HepG2 (cell line): ENCODE results near the gene THRA. TPM values are rescaled to one million over a fixed set of nuclear protein-coding genes. Genes with fewer than 3 reads are reported as not detected.

Experiments
- AKNA ChIP-seq: sonication (generic); formaldehyde crosslinking; IDR thresholded peaks from 2 replicates; pipeline ENCODE4 v1.4.0; 2020; ENCODE audit warnings: missing genetic modification reagents, borderline replicate concordance
- NFAT5 ChIP-seq: sonication (generic); formaldehyde crosslinking; IDR thresholded peaks from 2 replicates; pipeline ENCODE4 v1.4.0; 2020; ENCODE audit warnings: missing genetic modification reagents
- TFDP1 ChIP-seq: IDR thresholded peaks from 2 replicates; pipeline ENCODE4 v1.6.1; 2016; ENCODE audit warnings: missing compliant biosample characterization, missing genetic modification reagents, borderline replicate concordance
- TRIM22 ChIP-seq: fragments of 450-650 bp; IDR thresholded peaks from 2 replicates; pipeline ENCODE4 v1.6.1; 2017
- ZBED4 ChIP-seq: sonication (generic); formaldehyde crosslinking; IDR thresholded peaks from 2 replicates; pipeline ENCODE4 v1.4.0; 2020; ENCODE audit warnings: missing genetic modification reagents, borderline replicate concordance
- polyA plus RNA-seq, 8 experiments: library from polyadenylated mRNA; depleted of rRNA in 3 of 8; stranded (reverse) in 7 of 8; unstranded in 1 of 8; fragments of >200 nt; fragmentation: Illumina TruSeq in 4 of 8; extraction: Trizol in 4 of 8; gene quantifications; 2 replicates each; pipeline versions ENCODE4 v1.2.1 to v1.2.3, GENCODE V29; 2011 to 2016; ENCODE audit warnings: low read depth in 4 of 8, missing spikeins in 1 of 8, mixed read lengths in 1 of 8; ENCODE audit not compliant: insufficient read depth in 1 of 8
- total RNA-seq, 5 experiments: library from RNA; depleted of rRNA; stranded (reverse); fragments of >200 nt; fragmentation: Illumina TruSeq; extraction: Trizol; gene quantifications; 2 replicates each; pipeline ENCODE4 v1.2.3, GENCODE V29; 2016; ENCODE audit warnings: low read depth in 1 of 5

Gene THRA
- total and polyA plus RNA-seq, 2 of the 13 experiments (the other 11 are each of a cell fraction or from before 2014, with no cell fraction given) = 8.0 to 9.9 TPM

GRCh38 chr17:40115101-40115436, 52.3 kb downstream of the THRA start (continued):
- TF ChIP-seq NFAT5 (CRISPR knock-in tag) (0 out of 2 replicates have a peak, but pooled peaks have one; percentile 3), AKNA (CRISPR knock-in tag) (no peak), TFDP1 (CRISPR knock-in tag) (no peak), TRIM22 (no peak), ZBED4 (CRISPR knock-in tag) (0 out of 2 replicates have a peak, but pooled peaks have one; percentile 8)
